ENCODE data around the gene SGMS1. TPM values are rescaled to one million over a fixed set of nuclear protein-coding genes. Genes with fewer than 3 reads are reported as not detected.

SGMS1 gene
- total RNA-seq, 1 donor from 2014 or later, result 128 TPM

- Histone ChIP-seq H3K4me3 (no peak overlapping the region), H3K27ac (no peak overlapping the region), H3K27me3 (no peaks in the 10 kb centered on the region), H3K36me3 (no peaks in the 10 kb centered on the region), H3K4me1 (no peaks in the 10 kb centered on the region), H3K9me3 (peaks cover 0 to 4% of the 10 kb centered on the region in 2 donors)
- TF ChIP-seq CTCF (IDR thresholded peaks at IDR 0.05), result no peak
- no peak for DNase-seq (ENCODE audit: low spot score in 2 of 2)
- intact Hi-C loops (cut with DNase I), result no loop called here
Measured at GRCh38 chr10:50293513-50294313, 330.0 kb downstream of the SGMS1 start.

GRCh38 chr10:50291261-50291850, 332.4 kb downstream of the SGMS1 start:
- Histone ChIP-seq H3K4me3 (no peak overlapping the region), H3K27me3 (no peaks in the 10 kb centered on the region), H3K9me3 (no peaks in the 10 kb centered on the region), H3K27ac (no peak overlapping the region), H3K4me1 (no peaks in the 10 kb centered on the region), H3K36me3 (no peaks in the 10 kb centered on the region)
- TF ChIP-seq CTCF (IDR thresholded peaks at IDR 0.05), result peak in 2 of 3 experiments; percentile 11 to 36
- no peak for DNase-seq (ENCODE audit: low spot score in 2 of 2)
- intact Hi-C loops (cut with DNase I), result no loop called here

GRCh38 chr10:50289196-50289595, 334.6 kb downstream of the SGMS1 start:
- H3K27ac ChIP-seq, result no peak overlapping the region
- no peaks in the 10 kb centered on the region for H3K36me3 ChIP-seq
- H3K4me1 ChIP-seq, result no peaks in the 10 kb centered on the region
- H3K9me3 ChIP-seq, result no peaks in the 10 kb centered on the region
- no peaks in the 10 kb centered on the region for H3K27me3 ChIP-seq
- intact Hi-C loops (cut with DNase I), result no loop called here
- no peak for TF ChIP-seq CTCF (IDR thresholded peaks at IDR 0.05)
- no peak for DNase-seq (ENCODE audit: low spot score in 2 of 2)
- no peak overlapping the region for H3K4me3 ChIP-seq

GRCh38 chr10:50286996-50287803, 336.6 kb downstream of the SGMS1 start:
- Histone ChIP-seq H3K27ac (no peak overlapping the region), H3K9me3 (no peaks in the 10 kb centered on the region), H3K36me3 (no peaks in the 10 kb centered on the region), H3K4me1 (no peaks in the 10 kb centered on the region), H3K27me3 (no peaks in the 10 kb centered on the region), H3K4me3 (no peak overlapping the region)
- DNase-seq (ENCODE audit: low spot score in 2 of 2), result no peak
- TF ChIP-seq CTCF (IDR thresholded peaks at IDR 0.05), result no peak
- intact Hi-C loops (cut with DNase I), result no loop called here

GRCh38 chr10:50286517-50286916, 337.2 kb downstream of the SGMS1 start:
- Histone ChIP-seq H3K36me3 (no peaks in the 10 kb centered on the region), H3K4me3 (no peak overlapping the region), H3K27me3 (no peaks in the 10 kb centered on the region), H3K27ac (no peak overlapping the region), H3K4me1 (no peaks in the 10 kb centered on the region), H3K9me3 (no peaks in the 10 kb centered on the region)
- no peak for TF ChIP-seq CTCF (IDR thresholded peaks at IDR 0.05)
- intact Hi-C loops (cut with DNase I), result no loop called here
- no peak for DNase-seq (ENCODE audit: low spot score in 2 of 2)

All from ascending aorta (tissue), 2 donors.